Spleen (tissue), 7 donors: ENCODE data around the gene SRP68.

Experiments used
- CTCF ChIP-seq, 11 experiments: fragments of 200-600 bp in 7 of 11; fragments of 450-650 bp in 4 of 11; sonication (generic) in 4 of 11; IDR thresholded peaks in 8 of 11; conservative IDR thresholded peaks in 3 of 11; 1 replicate in 7 of 11; 2 replicates in 4 of 11; pipeline versions ENCODE4 v1.4.0 to v1.8.0; 2016 to 2021; ENCODE audit warnings: antibody characterized with exemption in 11 of 11, inconsistent platforms in 4 of 11, mild to moderate bottlenecking in 1 of 11
- POLR2A ChIP-seq, 3 donors: fragments of 450-650 bp; IDR thresholded peaks; one replicate each; pipeline ENCODE4 v1.5.1; 2017; ENCODE audit warnings: antibody characterized with exemption in 3 of 3, mild to moderate bottlenecking in 1 of 3
- POLR2AphosphoS5 ChIP-seq, 3 donors: sonication (generic); formaldehyde crosslinking; IDR thresholded peaks; one replicate each; pipeline ENCODE4 v1.5.1; 2017; ENCODE audit warnings: antibody characterized with exemption in 3 of 3
- donor health status: DM: no; HTN: no; CAD: no; lungs with moderate emphysema.
- donor health status: DM: no; HTN: no; CAD: no.
- donor health status: DM: no; HTN: no; CAD: no.

- no peak for TF ChIP-seq POLR2A (IDR thresholded peaks at IDR 0.05)
- TF ChIP-seq CTCF (IDR thresholded peaks at IDR 0.05 in 8 of 11, conservative IDR thresholded peaks at IDR 0.05 in 3 of 11): no peak
- TF ChIP-seq POLR2AphosphoS5 (IDR thresholded peaks at IDR 0.05): no peak
Measured at GRCh38 chr17:76009447-76009846, 62.9 kb downstream of the SRP68 start.
